Keratinocyte (primary cell): Measurements from ENCODE around the gene ACVR1. TPM values are rescaled to one million over a fixed set of nuclear protein-coding genes. Genes with fewer than 3 reads are reported as not detected.

ENCODE experiments used
- DNase-seq: peaks from one replicate; pipeline ENCODE4 v3.0.0-alpha.2; 2011; ENCODE audit warnings: low read depth, missing footprints, low spot score
- FAIRE-seq: peaks from 2 replicates; lab custom pipeline; 2011; peaks lifted over from hg19 to GRCh38; lab: Jason Lieb, UNC
- H2AFZ ChIP-seq: 2 replicates; pipeline ENCODE4 v1.6.0; 2012; ENCODE audit warnings: low read length, control low read depth, inconsistent platforms; ENCODE audit not compliant: control insufficient read depth
- H3K27ac ChIP-seq: 2 replicates; pipeline ENCODE4 v1.5.1; 2011; ENCODE audit warnings: low read length; ENCODE audit not compliant: control insufficient read depth, insufficient read depth
- H3K27me3 ChIP-seq: 3 replicates; pipeline ENCODE4 v1.6.0; 2011; ENCODE audit warnings: low read length; ENCODE audit not compliant: control insufficient read depth, insufficient read depth; ENCODE audit errors: extremely low read depth
- H3K36me3 ChIP-seq, 2 experiments: 2 replicates in 1 of 2; 3 replicates in 1 of 2; pipeline ENCODE4 v1.5.1; 2011; ENCODE audit warnings: low read length in 2 of 2, mild to moderate bottlenecking in 1 of 2; ENCODE audit not compliant: control insufficient read depth in 2 of 2, insufficient read depth in 2 of 2; ENCODE audit errors: extremely low read depth in 1 of 2
- H3K4me1 ChIP-seq: 3 replicates; pipeline ENCODE4 v1.5.1; 2011; ENCODE audit warnings: low read length; ENCODE audit not compliant: control insufficient read depth, insufficient read depth; ENCODE audit errors: extremely low read depth
- H3K4me2 ChIP-seq: 3 replicates; pipeline ENCODE4 v1.6.0; 2011; ENCODE audit warnings: low read depth, low read length; ENCODE audit not compliant: control insufficient read depth, insufficient read depth; ENCODE audit errors: extremely low read depth
- H3K4me3 ChIP-seq, 3 experiments: fragments of 200-600 bp in 1 of 3; sonication (generic) in 1 of 3; 2 replicates in 2 of 3; 3 replicates in 1 of 3; pipeline ENCODE4 v1.5.1; 2011 to 2016; ENCODE audit warnings: low read length in 3 of 3, mild to moderate bottlenecking in 3 of 3, control low read depth in 2 of 3, inconsistent platforms in 1 of 3, low read depth in 1 of 3, mixed read lengths in 1 of 3, mixed run types in 1 of 3, moderate library complexity in 1 of 3; ENCODE audit not compliant: control insufficient read depth in 2 of 3, insufficient read depth in 2 of 3; ENCODE audit errors: extremely low read depth in 1 of 3
- H3K79me2 ChIP-seq: 2 replicates; pipeline ENCODE4 v1.6.0; 2012; ENCODE audit warnings: low read length; ENCODE audit not compliant: control insufficient read depth, insufficient read depth
- H3K9ac ChIP-seq: 3 replicates; pipeline ENCODE4 v1.6.0; 2011; ENCODE audit warnings: low read length; ENCODE audit not compliant: control insufficient read depth, insufficient read depth; ENCODE audit errors: extremely low read depth
- H3K9me1 ChIP-seq: 3 replicates; pipeline ENCODE4 v1.6.0; 2011; ENCODE audit warnings: low read length; ENCODE audit not compliant: control insufficient read depth, insufficient read depth; ENCODE audit errors: extremely low read depth
- H3K9me3 ChIP-seq: 2 replicates; pipeline ENCODE4 v1.5.1; 2012; ENCODE audit warnings: low read depth, low read length; ENCODE audit not compliant: control insufficient read depth
- H4K20me1 ChIP-seq: 3 replicates; pipeline ENCODE4 v1.6.0; 2011; ENCODE audit warnings: low read length; ENCODE audit not compliant: control insufficient read depth, insufficient read depth; ENCODE audit errors: extremely low read depth
- EZH2 ChIP-seq: IDR thresholded peaks from one replicate; pipeline ENCODE4 v1.6.1; 2012; ENCODE audit warnings: inconsistent platforms, mild to moderate bottlenecking, low read length, moderate library complexity
- dilution Hi-C: fragments of 300-500 bp; cut with MboI; formaldehyde crosslinking; loops from one replicate; pipeline ENCODE4 v1.7.0; 2020; ENCODE audit warnings: low sequenced_read_pairs; ENCODE audit not compliant: extremely low pct_ligation_motif_present
- polyA plus RNA-seq, 5 experiments: library from polyadenylated mRNA; depleted of rRNA in 3 of 5; stranded (reverse) in 3 of 5; stranded (forward) in 1 of 5; unstranded in 1 of 5; fragments of >200 nt; gene quantifications; 1 replicate in 1 of 5; 2 replicates in 3 of 5; 3 replicates in 1 of 5; pipeline versions ENCODE4 v1.2.1 to v1.2.3, GENCODE V29; 2011 to 2012; ENCODE audit warnings: missing spikeins in 2 of 5, low read depth in 1 of 5, low replicate concordance in 1 of 5
- TF ChIP-seq, protein P1 (sequence below), 3 experiments: IDR thresholded peaks in 1 of 3; conservative IDR thresholded peaks in 1 of 3; optimal IDR thresholded peaks in 1 of 3; 2 replicates in 2 of 3; 3 replicates in 1 of 3; pipeline versions ENCODE3 to v1.5.1; 2011; ENCODE audit warnings: low read length in 3 of 3, mild to moderate bottlenecking in 3 of 3, moderate library complexity in 2 of 3, control low read depth in 1 of 3, inconsistent platforms in 1 of 3; ENCODE audit not compliant: insufficient read depth in 2 of 3; ENCODE audit errors: extremely low read depth in 1 of 3

Gene ACVR1
- polyA plus RNA-seq, 1 donor (not counting 4 experiments of a cell fraction or from before 2014, with no cell fraction given): 30.8 TPM

DNA sequence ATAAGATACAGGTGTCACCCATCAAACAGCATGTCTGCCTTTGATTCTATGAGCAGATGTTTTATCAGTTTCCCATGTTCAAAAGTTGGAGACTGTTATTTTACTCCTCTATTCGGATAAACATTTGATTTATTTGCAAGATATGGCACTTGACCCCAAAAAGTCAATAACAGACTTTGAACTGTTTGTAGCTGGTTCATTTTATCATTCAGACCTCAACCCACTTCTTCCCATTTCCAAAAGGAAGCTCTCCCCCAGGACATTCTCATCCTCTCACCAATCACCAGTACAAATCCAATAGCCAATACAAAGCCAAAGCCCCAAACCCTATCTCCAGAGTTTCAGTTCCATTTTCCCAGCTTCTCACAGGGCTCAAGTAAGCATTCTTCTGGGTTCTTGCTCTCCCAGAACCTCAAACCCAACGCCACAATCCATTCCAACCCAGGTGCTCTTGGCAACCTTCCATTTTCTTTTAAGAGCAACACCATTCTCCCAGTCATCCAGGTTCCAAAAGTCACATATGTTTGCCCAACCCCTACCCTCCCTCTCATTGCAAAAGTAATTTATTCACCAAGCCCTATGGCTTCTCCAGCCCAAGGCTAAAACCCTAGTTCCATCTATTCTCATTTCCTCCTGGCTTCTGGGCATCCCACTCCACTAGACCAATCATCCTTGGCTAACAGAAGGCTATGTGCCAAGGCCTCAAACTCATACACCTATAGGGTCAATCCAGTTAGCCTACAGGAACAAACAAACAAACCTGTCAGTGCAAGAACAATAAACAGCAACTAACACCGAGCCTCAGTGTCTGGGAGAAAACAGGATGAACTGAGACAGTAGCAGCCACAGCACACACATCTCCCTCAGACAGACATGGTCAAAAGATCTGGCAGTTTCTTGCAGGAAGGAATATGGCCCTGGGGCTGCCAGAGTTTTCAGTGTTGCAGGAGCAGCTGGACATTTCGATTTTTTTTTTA, 9.2 kb downstream of the ACVR1 start:
- Histone ChIP-seq H3K4me1 (no peaks in the 10 kb centered on the region), H4K20me1 (no peaks in the 10 kb centered on the region), H3K9me3 (no peaks in the 10 kb centered on the region), H3K27me3 (no peaks in the 10 kb centered on the region), H3K79me2 (peaks cover 69% of the 10 kb centered on the region), H3K9ac (no peak overlapping the region), H3K4me2 (no peak overlapping the region), H3K27ac (no peak overlapping the region), H3K9me1 (no peaks in the 10 kb centered on the region), H2AFZ (no peak overlapping the region), H3K36me3 (peaks cover 0 to 1% of the 10 kb centered on the region in 2 experiments), H3K4me3 (no peak overlapping the region)
- FAIRE-seq (no peak), DNase-seq (no peak)
- no peak for TF ChIP-seq EZH2
- TF ChIP-seq, protein P1, sequence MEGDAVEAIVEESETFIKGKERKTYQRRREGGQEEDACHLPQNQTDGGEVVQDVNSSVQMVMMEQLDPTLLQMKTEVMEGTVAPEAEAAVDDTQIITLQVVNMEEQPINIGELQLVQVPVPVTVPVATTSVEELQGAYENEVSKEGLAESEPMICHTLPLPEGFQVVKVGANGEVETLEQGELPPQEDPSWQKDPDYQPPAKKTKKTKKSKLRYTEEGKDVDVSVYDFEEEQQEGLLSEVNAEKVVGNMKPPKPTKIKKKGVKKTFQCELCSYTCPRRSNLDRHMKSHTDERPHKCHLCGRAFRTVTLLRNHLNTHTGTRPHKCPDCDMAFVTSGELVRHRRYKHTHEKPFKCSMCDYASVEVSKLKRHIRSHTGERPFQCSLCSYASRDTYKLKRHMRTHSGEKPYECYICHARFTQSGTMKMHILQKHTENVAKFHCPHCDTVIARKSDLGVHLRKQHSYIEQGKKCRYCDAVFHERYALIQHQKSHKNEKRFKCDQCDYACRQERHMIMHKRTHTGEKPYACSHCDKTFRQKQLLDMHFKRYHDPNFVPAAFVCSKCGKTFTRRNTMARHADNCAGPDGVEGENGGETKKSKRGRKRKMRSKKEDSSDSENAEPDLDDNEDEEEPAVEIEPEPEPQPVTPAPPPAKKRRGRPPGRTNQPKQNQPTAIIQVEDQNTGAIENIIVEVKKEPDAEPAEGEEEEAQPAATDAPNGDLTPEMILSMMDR (optimal IDR thresholded peaks at IDR 0.05 in 1 of 3, IDR thresholded peaks at IDR 0.05 in 1 of 3, conservative IDR thresholded peaks at IDR 0.05 in 1 of 3; ENCODE audit: extremely low read depth in 1 of 3, insufficient read depth in 2 of 3, low read length in 3 of 3): no peak
- dilution Hi-C loops: no loop called here

DNA sequence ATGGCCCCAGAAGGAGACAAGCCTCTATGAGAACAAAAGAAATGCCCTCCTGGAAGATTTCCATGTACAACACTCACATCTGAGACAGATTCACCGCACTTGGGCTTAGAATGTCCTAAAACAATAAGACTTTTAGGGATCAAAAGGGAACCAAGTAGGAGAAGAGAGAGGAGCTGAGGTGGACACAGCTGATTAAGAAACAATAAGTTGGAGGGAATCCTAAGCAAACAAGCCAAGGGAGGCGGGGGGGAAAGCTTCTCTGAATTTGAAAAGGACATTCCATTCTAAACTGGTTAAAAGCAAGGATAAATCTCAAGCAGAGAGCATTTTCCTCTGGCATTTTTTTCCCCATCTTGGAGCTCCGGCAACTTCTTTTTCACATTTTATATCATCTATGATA, 9.9 kb downstream of the ACVR1 start:
- Histone ChIP-seq H3K79me2 (peaks cover 68% of the 10 kb centered on the region), H3K27me3 (no peaks in the 10 kb centered on the region), H2AFZ (no peak overlapping the region), H3K9me3 (no peaks in the 10 kb centered on the region), H3K4me2 (no peak overlapping the region), H3K9me1 (no peaks in the 10 kb centered on the region), H3K9ac (no peak overlapping the region), H4K20me1 (no peaks in the 10 kb centered on the region), H3K27ac (no peak overlapping the region), H3K36me3 (peaks cover 0 to 1% of the 10 kb centered on the region in 2 experiments), H3K4me3 (no peak overlapping the region), H3K4me1 (no peaks in the 10 kb centered on the region)
- dilution Hi-C loops: no loop called here
- DNase-seq: no peak
- FAIRE-seq: no peak
- no peak for TF ChIP-seq EZH2
- TF ChIP-seq, protein P1 (optimal IDR thresholded peaks at IDR 0.05 in 1 of 3, IDR thresholded peaks at IDR 0.05 in 1 of 3, conservative IDR thresholded peaks at IDR 0.05 in 1 of 3; ENCODE audit: extremely low read depth in 1 of 3, insufficient read depth in 2 of 3, low read length in 3 of 3): no peak
